Neural cell (in vitro differentiated cells): ENCODE results near the gene SLC25A18. TPM values are rescaled to one million over a fixed set of nuclear protein-coding genes. Genes with fewer than 3 reads are reported as not detected.

ENCODE experiments used
- H2AFZ ChIP-seq: fragments of 200-600, 300-800 bp; sonication (generic), shearing (Covaris generic); 2 replicates; pipeline ENCODE4 v1.6.0; 2014; ENCODE audit warnings: low read depth, mild to moderate bottlenecking, antibody characterized with exemption, low read length, moderate library complexity
- H3F3A ChIP-seq: fragments of 200-600 bp; shearing (Covaris generic); 2 replicates; pipeline ENCODE4 v1.6.1; 2016; ENCODE audit warnings: mild to moderate bottlenecking, moderate library complexity, mixed read lengths, antibody characterized with exemption, low read length; ENCODE audit not compliant: insufficient read depth, poor library complexity, severe bottlenecking
- H3K27ac ChIP-seq: fragments of 200-600, 300-800 bp; sonication (generic), shearing (Covaris generic); 2 replicates; pipeline ENCODE4 v1.5.1; 2014; ENCODE audit warnings: mild to moderate bottlenecking, low read length, moderate library complexity
- H3K27me3 ChIP-seq: fragments of 300-800, 200-600 bp; sonication (generic), shearing (Covaris generic); 2 replicates; pipeline ENCODE4 v1.6.0; 2014; ENCODE audit warnings: mild to moderate bottlenecking, low read depth, low read length, moderate library complexity; ENCODE audit not compliant: insufficient read depth
- H3K36me3 ChIP-seq: fragments of 300-800, 200-600 bp; sonication (generic), shearing (Covaris generic); 2 replicates; pipeline ENCODE4 v1.5.1; 2014; ENCODE audit warnings: mild to moderate bottlenecking, antibody characterized with exemption, low read length, moderate library complexity; ENCODE audit not compliant: insufficient read depth
- H3K4me2 ChIP-seq: fragments of 300-800, 200-600 bp; sonication (generic), shearing (Covaris generic); 2 replicates; pipeline ENCODE4 v1.6.0; 2014; ENCODE audit warnings: mild to moderate bottlenecking, low read length
- H3K4me3 ChIP-seq: fragments of 300-800, 200-600 bp; sonication (generic), shearing (Covaris generic); 2 replicates; pipeline ENCODE4 v1.5.1; 2014; ENCODE audit warnings: mild to moderate bottlenecking, low read length, moderate library complexity
- H3K79me2 ChIP-seq: fragments of 200-600 bp; shearing (Covaris generic); replicated peaks from 2 replicates; pipeline ENCODE4 v1.6.0; 2014; ENCODE audit warnings: mild to moderate bottlenecking, low read length, moderate library complexity; ENCODE audit not compliant: insufficient read depth
- H3K9ac ChIP-seq: fragments of 300-800, 200-600 bp; sonication (generic), shearing (Covaris generic); 2 replicates; pipeline ENCODE4 v1.6.1; 2016; ENCODE audit warnings: mild to moderate bottlenecking, low read length, mixed read lengths
- H3K9me2 ChIP-seq: fragments of 200-600 bp; shearing (Covaris generic); 2 replicates; pipeline ENCODE4 v1.6.1; 2016; ENCODE audit warnings: mild to moderate bottlenecking, low read length, mixed read lengths; ENCODE audit not compliant: insufficient read depth
- H3K9me3 ChIP-seq: fragments of 200-600, 300-800 bp; sonication (generic), shearing (Covaris generic); 2 replicates; pipeline ENCODE4 v1.6.1; 2016; ENCODE audit warnings: mild to moderate bottlenecking, mixed run types, low read length, moderate library complexity, mixed read lengths
- H4K20me1 ChIP-seq: fragments of 200-600 bp; shearing (Covaris generic); 2 replicates; pipeline ENCODE4 v1.6.1; 2016; ENCODE audit warnings: mild to moderate bottlenecking, mixed run types; ENCODE audit not compliant: insufficient read depth
- EP300 ChIP-seq: fragments of 450-650 bp; conservative IDR thresholded peaks from 2 replicates; pipeline ENCODE4 v1.6.1; 2014; ENCODE audit warnings: antibody characterized with exemption, mild to moderate bottlenecking, moderate library complexity; ENCODE audit not compliant: poor library complexity, severe bottlenecking
- EZH2 ChIP-seq: fragments of 200-600, 300-800 bp; shearing (Covaris generic), sonication (generic); IDR thresholded peaks from 2 replicates; pipeline ENCODE4 v1.6.1; 2014; ENCODE audit warnings: antibody characterized with exemption, low read length, borderline replicate concordance, mild to moderate bottlenecking; ENCODE audit not compliant: insufficient read depth, poor library complexity, severe bottlenecking
- MXI1 ChIP-seq: fragments of 450-650 bp; conservative IDR thresholded peaks from 2 replicates; pipeline ENCODE4 v1.6.1; 2014; ENCODE audit warnings: antibody characterized with exemption, mild to moderate bottlenecking; ENCODE audit not compliant: poor library complexity, severe bottlenecking
- POLR2AphosphoS5 ChIP-seq: IDR thresholded peaks from 2 replicates; pipeline ENCODE4 v1.6.1; 2012
- RAD21 ChIP-seq: fragments of 450-650 bp; conservative IDR thresholded peaks from 2 replicates; pipeline ENCODE4 v1.6.1; 2014; ENCODE audit warnings: antibody characterized with exemption, mild to moderate bottlenecking, moderate library complexity
- SMC3 ChIP-seq: fragments of 450-650 bp; conservative IDR thresholded peaks from 2 replicates; pipeline ENCODE4 v1.6.1; 2014; ENCODE audit warnings: antibody characterized with exemption, mild to moderate bottlenecking, moderate library complexity; ENCODE audit not compliant: poor library complexity
- TAF1 ChIP-seq: IDR thresholded peaks from 2 replicates; pipeline ENCODE4 v1.6.1; 2012; ENCODE audit warnings: low read depth
- polyA plus RNA-seq: library from polyadenylated mRNA; depleted of rRNA; stranded (reverse); fragments of >200 nt; gene quantifications from 2 replicates; pipeline ENCODE4 v1.2.3, GENCODE V29; 2014
- TF ChIP-seq, protein P1 (sequence below): fragments of 450-650 bp; IDR thresholded peaks from 2 replicates; pipeline ENCODE4 v1.5.1; 2014; ENCODE audit warnings: antibody characterized with exemption, mild to moderate bottlenecking, moderate library complexity; ENCODE audit not compliant: poor library complexity, severe bottlenecking
- TF ChIP-seq, protein P2 (sequence below): IDR thresholded peaks from 2 replicates; pipeline ENCODE4 v1.6.1; 2012; ENCODE audit warnings: borderline replicate concordance

SLC25A18 gene
- polyA plus RNA-seq, 1 donor from 2014 or later: 0.28 TPM

DNA sequence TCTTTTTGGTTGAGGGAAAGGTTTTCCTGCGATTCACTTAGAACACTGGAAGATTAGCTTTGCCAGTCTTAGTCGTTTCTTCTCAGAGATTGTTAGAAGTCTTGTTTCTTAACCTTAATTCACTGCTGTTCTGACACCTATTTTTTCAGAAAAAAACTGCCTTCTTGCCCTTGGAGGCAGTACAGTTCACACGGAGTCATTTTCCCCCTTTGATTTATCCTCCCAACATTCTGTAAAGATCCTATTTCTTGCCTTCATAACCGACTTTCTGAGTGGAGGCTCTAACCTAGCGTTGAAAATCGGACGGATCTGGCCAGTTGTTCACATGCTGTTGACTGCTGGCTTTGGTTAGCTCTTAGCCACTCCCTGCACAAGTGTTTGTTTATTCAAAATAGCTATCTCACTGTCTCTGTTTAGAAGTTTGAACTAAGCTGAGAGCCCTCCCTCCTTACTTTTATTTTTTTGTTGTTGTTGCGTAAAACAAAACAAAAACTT is 76.0 kb downstream of the SLC25A18 start:
- Histone ChIP-seq H3F3A (no peaks in the 10 kb centered on the region), H4K20me1 (no peaks in the 10 kb centered on the region), H3K4me2 (peak overlapping the region; percentile 66), H3K36me3 (no peaks in the 10 kb centered on the region), H3K27me3 (no peaks in the 10 kb centered on the region), H3K4me3 (peak overlapping the region; percentile 84), H3K79me2 (peaks cover 7% of the 10 kb centered on the region), H3K9me2 (no peaks in the 10 kb centered on the region), H3K9me3 (no peaks in the 10 kb centered on the region), H3K9ac (peak overlapping the region; percentile 89), H3K27ac (peak overlapping the region; percentile 95), H2AFZ (peak overlapping the region; percentile 74)
- TF ChIP-seq TAF1 (no peak), RAD21 (no peak), EP300 (no peak), SMC3 (no peak), MXI1 (no peak), POLR2AphosphoS5 (no peak), EZH2 (no peak)
- TF ChIP-seq, protein P1, sequence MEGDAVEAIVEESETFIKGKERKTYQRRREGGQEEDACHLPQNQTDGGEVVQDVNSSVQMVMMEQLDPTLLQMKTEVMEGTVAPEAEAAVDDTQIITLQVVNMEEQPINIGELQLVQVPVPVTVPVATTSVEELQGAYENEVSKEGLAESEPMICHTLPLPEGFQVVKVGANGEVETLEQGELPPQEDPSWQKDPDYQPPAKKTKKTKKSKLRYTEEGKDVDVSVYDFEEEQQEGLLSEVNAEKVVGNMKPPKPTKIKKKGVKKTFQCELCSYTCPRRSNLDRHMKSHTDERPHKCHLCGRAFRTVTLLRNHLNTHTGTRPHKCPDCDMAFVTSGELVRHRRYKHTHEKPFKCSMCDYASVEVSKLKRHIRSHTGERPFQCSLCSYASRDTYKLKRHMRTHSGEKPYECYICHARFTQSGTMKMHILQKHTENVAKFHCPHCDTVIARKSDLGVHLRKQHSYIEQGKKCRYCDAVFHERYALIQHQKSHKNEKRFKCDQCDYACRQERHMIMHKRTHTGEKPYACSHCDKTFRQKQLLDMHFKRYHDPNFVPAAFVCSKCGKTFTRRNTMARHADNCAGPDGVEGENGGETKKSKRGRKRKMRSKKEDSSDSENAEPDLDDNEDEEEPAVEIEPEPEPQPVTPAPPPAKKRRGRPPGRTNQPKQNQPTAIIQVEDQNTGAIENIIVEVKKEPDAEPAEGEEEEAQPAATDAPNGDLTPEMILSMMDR: no peak
- TF ChIP-seq, protein P2, sequence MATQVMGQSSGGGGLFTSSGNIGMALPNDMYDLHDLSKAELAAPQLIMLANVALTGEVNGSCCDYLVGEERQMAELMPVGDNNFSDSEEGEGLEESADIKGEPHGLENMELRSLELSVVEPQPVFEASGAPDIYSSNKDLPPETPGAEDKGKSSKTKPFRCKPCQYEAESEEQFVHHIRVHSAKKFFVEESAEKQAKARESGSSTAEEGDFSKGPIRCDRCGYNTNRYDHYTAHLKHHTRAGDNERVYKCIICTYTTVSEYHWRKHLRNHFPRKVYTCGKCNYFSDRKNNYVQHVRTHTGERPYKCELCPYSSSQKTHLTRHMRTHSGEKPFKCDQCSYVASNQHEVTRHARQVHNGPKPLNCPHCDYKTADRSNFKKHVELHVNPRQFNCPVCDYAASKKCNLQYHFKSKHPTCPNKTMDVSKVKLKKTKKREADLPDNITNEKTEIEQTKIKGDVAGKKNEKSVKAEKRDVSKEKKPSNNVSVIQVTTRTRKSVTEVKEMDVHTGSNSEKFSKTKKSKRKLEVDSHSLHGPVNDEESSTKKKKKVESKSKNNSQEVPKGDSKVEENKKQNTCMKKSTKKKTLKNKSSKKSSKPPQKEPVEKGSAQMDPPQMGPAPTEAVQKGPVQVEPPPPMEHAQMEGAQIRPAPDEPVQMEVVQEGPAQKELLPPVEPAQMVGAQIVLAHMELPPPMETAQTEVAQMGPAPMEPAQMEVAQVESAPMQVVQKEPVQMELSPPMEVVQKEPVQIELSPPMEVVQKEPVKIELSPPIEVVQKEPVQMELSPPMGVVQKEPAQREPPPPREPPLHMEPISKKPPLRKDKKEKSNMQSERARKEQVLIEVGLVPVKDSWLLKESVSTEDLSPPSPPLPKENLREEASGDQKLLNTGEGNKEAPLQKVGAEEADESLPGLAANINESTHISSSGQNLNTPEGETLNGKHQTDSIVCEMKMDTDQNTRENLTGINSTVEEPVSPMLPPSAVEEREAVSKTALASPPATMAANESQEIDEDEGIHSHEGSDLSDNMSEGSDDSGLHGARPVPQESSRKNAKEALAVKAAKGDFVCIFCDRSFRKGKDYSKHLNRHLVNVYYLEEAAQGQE: no peak

Other genes with a start within 250 kb of the SLC25A18 start
- gene CECR2, start 194.0 kb upstream of the SLC25A18 start, polyA plus RNA-seq: 2.1 TPM in 2 replicates
- 180 and 224 TPM in 2 replicates for gene ATP6V1E1, start 65.3 kb downstream of the SLC25A18 start, polyA plus RNA-seq
- 20.8 and 21.6 TPM in 2 replicates for gene BCL2L13, start 75.3 kb downstream of the SLC25A18 start, polyA plus RNA-seq
- gene BID, start 211.0 kb downstream of the SLC25A18 start, polyA plus RNA-seq: 88.6 and 92.4 TPM in 2 replicates